T-helper 9 cell (primary cell): ENCODE data around the gene PCDHB7.
"Not testable (repeated sequence)": the region's sequence is repeated elsewhere in the genome, so short reads cannot be mapped to it uniquely, and the experiment has no call there.

ENCODE experiments used
- DNase-seq: peaks from one replicate; pipeline ENCODE4 v3.0.0-alpha.2; 2020

PCDHB7 gene

GRCh38 chr5:141180313-141180712 is 7.9 kb downstream of the PCDHB7 start:
- DNase-seq, result no peak

DNA sequence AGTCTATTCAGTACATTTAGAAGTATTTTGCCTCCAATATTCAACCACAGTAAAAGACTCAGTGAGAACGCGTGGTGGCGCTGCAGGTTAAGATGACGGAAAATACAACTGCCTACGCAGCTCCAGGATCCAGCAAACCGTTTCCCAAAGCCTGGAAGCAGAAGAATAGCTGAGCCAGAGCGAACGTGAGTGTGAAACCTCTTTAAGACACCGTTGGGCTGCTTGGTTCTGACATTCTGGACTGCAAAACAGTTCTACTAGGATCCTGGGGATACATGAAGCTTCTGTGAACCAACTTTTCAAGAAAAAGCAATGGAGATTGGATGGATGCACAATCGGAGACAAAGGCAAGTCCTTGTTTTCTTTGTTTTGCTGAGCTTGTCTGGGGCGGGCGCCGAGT is 9.8 kb downstream of the PCDHB7 start, which contains the start of gene PCDHB16:
Gene PCDHB16, plus strand, starts transcription at position 140 of the 400 bp plus-strand sequence. Its CDS starts 173 bp downstream, at position 313.
- no peak for DNase-seq

DNA sequence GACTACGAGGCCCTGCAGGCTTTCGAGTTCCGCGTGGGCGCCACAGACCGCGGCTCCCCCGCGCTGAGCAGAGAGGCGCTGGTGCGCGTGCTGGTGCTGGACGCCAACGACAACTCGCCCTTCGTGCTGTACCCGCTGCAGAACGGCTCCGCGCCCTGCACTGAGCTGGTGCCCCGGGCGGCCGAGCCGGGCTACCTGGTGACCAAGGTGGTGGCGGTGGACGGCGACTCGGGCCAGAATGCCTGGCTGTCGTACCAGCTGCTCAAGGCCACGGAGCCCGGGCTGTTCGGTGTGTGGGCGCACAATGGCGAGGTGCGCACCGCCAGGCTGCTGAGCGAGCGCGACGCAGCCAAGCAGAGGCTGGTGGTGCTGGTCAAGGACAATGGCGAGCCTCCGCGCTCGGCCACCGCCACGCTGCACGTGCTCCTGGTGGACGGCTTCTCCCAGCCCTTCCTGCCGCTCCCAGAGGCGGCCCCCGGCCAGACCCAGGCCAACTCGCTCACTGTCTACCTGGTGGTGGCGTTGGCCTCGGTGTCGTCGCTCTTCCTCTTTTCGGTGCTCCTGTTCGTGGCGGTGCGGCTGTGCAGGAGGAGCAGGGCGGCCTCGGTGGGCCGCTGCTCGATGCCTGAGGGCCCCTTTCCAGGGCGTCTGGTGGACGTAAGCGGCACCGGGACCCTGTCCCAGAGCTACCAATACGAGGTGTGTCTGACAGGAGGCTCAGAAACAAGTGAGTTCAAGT is 11.8 kb downstream of the PCDHB7 start:
- DNase-seq, result not testable (repeated sequence)

DNA sequence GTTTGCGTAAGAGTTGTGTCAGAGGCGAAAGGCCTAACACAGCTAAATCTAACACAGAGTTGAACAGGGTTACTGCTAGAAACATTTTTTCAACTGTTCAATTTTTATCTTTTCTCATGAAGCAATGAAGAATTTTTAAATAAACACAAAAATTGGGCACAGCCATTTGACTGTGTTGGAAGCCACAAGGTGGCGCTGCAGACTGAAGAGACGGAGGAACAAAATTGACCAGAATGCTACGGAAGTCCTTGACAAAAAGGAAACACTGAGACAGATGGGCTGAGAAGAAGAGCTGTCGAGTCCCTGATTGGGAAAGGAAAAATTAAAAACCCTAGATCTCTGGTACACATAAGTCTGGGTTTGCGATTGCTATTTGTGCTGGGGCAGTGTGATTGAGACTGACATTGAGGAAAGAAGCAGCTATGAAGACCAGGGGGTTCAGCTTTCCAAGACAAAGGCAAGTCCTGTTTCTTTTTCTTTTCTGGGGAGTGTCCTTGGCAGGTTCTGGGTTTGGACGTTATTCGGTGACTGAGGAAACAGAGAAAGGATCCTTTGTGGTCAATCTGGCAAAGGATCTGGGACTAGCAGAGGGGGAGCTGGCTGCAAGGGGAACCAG is 14.6 kb downstream of the PCDHB7 start, which contains the start of gene PCDHB9:
Gene PCDHB9, plus strand, starts transcription at position 265 of the 616 bp plus-strand sequence. Its CDS starts 158 bp downstream, at position 423.
- DNase-seq, result peak; percentile 35

DNA sequence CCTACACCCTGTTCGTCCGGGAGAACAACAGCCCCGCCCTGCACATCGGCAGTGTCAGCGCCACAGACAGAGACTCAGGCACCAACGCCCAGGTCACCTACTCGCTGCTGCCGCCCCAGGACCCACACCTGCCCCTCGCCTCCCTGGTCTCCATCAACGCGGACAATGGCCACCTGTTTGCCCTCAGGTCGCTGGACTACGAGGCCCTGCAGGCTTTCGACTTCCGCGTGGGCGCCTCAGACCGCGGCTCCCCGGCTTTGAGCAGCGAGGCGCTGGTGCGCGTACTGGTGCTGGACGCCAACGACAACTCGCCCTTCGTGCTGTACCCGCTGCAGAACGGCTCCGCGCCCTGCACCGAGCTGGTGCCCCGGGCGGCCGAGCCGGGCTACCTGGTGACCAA is 16.2 kb downstream of the PCDHB7 start:
- not testable (repeated sequence) for DNase-seq

DNA sequence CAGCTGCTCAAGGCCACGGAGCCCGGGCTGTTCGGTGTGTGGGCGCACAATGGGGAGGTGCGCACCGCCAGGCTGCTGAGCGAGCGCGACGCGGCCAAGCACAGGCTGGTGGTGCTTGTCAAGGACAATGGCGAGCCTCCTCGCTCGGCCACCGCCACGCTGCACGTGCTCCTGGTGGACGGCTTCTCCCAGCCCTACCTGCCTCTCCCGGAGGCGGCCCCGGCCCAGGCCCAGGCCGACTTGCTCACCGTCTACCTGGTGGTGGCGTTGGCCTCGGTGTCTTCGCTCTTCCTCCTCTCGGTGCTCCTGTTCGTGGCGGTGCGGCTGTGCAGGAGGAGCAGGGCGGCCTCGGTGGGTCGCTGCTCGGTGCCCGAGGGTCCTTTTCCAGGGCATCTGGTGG is 16.7 kb downstream of the PCDHB7 start:
- not testable (repeated sequence) for DNase-seq

GRCh38 chr5:141192110-141192725 is 19.8 kb downstream of the PCDHB7 start, which contains the start of gene PCDHB10:
Gene PCDHB10 (plus strand): TSS chr5:141192353. CDS start chr5:141192553, 200 bp downstream.
- DNase-seq, result peak; percentile 16

DNA sequence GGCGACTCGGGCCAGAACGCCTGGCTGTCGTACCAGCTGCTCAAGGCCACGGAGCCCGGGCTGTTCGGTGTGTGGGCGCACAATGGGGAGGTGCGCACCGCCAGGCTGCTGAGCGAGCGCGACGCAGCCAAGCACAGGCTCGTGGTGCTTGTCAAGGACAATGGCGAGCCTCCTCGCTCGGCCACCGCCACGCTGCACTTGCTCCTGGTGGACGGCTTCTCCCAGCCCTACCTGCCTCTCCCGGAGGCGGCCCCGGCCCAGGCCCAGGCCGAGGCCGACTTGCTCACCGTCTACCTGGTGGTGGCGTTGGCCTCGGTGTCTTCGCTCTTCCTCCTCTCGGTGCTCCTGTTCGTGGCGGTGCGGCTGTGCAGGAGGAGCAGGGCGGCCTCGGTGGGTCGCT is 21.9 kb downstream of the PCDHB7 start:
- not testable (repeated sequence) for DNase-seq

DNA sequence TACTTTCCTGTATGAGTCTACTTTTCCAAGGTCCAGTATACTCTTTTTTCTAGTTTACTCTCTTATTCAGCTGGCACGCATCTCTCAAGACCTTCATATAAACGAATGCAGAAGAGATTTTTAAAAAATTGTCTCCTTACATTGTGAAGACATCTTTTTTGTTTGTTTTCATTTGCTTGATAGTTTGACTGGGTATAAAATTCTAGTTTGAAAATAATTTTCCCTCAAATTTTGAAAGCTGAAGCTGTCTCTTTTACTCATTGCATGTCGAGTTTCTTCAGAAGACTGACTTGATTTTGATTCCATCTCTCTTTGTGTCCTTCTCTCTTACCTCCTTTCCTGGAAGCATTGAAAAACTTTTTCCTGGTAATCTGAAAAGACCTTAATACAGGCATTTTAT is 23.9 kb downstream of the PCDHB7 start:
- no peak for DNase-seq

- DNase-seq, result no peak
Observed at GRCh38 chr5:141199359-141200235, 27.2 kb downstream of the PCDHB7 start, which contains the start of gene PCDHB11. Gene PCDHB11 (plus strand): TSS chr5:141199627. CDS start chr5:141199775, 148 bp downstream.

GRCh38 chr5:141201126-141201525 is 28.7 kb downstream of the PCDHB7 start:
- DNase-seq, result not testable (repeated sequence)

GRCh38 chr5:141201646-141202045 is 29.2 kb downstream of the PCDHB7 start:
- not testable (repeated sequence) for DNase-seq

GRCh38 chr5:141208478-141208877 is 36.0 kb downstream of the PCDHB7 start, which contains the start of gene PCDHB12:
Gene PCDHB12 (plus strand): TSS chr5:141208719. CDS start chr5:141208908, 189 bp downstream.
- no peak for DNase-seq

GRCh38 chr5:141210281-141210680 is 37.8 kb downstream of the PCDHB7 start:
- DNase-seq, result not testable (repeated sequence)

GRCh38 chr5:141210849-141211248 is 38.4 kb downstream of the PCDHB7 start:
- not testable (repeated sequence) for DNase-seq

- DNase-seq, result peak; percentile 17
Observed at GRCh38 chr5:141213656-141214339, 41.4 kb downstream of the PCDHB7 start, which contains the start of gene PCDHB13. Gene PCDHB13 (plus strand): TSS chr5:141213919. CDS start chr5:141214124, 205 bp downstream.

GRCh38 chr5:141214583-141214982 is 42.1 kb downstream of the PCDHB7 start:
- not testable (repeated sequence) for DNase-seq

GRCh38 chr5:141215504-141215903 is 43.1 kb downstream of the PCDHB7 start:
- not testable (repeated sequence) for DNase-seq

DNA sequence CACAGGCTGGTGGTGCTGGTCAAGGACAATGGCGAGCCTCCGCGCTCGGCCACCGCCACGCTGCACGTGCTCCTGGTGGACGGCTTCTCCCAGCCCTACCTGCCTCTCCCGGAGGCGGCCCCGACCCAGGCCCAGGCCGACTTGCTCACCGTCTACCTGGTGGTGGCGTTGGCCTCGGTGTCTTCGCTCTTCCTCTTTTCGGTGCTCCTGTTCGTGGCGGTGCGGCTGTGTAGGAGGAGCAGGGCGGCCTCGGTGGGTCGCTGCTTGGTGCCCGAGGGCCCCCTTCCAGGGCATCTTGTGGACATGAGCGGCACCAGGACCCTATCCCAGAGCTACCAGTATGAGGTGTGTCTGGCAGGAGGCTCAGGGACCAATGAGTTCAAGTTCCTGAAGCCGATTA is 43.6 kb downstream of the PCDHB7 start:
- not testable (repeated sequence) for DNase-seq

DNA sequence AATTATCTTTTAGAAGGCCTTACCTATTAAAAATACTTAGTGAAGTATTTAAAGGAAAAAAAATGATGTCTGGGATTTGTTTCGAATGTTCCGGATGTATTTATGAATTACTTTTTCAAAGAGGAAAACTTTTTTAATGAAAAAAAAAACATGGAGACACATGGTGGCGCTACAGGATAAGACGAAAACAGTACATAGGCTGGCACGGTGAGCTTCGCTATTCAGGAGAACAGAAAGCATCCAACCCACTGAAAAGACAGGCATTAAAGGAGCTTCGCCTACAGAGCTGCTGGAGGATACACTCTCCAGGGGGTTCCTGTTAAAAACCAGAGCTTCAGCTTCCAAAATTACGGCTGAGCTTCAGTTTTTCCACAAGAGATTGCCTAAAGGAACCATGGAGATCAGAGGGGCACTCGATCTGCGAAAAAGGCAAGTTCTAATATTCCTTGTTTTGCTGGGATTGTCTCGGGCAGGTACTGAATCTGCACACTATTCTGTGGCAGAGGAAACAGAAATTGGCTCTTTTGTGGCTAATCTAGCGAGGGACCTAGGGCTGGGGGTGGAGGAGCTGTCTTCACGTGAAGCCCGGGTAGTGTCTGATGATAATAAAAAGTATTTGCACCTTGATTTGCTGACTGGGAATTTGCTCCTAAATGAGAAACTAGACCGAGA is 50.8 kb downstream of the PCDHB7 start, which contains the start of gene PCDHB14:
Gene PCDHB14, plus strand, starts transcription at position 232 of the 672 bp plus-strand sequence. Its CDS starts 163 bp downstream, at position 395.
- no peak for DNase-seq
